ENCODE data around the gene MET.
A peak's percentile ranks its signal among the peaks of the same experiment; 100 is the strongest.

The MET gene

GRCh38 chr7:116705419-116705818, 33.4 kb downstream of the MET start:
- no peak for TF ChIP-seq ZNF548 (tag by site-specific recombination; IDR thresholded peaks at IDR 0.05)
- TF ChIP-seq ZNF174 (tag by site-specific recombination; IDR thresholded peaks at IDR 0.05): 0 out of 2 replicates have a peak, but pooled peaks have one; percentile 14
- TF ChIP-seq ATF2 (tag by site-specific recombination; IDR thresholded peaks at IDR 0.05; ENCODE audit: low read depth): no peak
- TF ChIP-seq ZNF184 (tag by site-specific recombination; IDR thresholded peaks at IDR 0.05): peak; percentile 37; the same call in 1 of the 2 replicates
- no peaks in the 10 kb centered on the region for H3K9me3 ChIP-seq (ENCODE audit: control insufficient read depth, insufficient read depth, low read depth, low read length)
- ChIA-PET CTCF (interaction anchor here (0.6 kb wide), 1 partner anchor 9 kb away, joined by 5 read pairs; no protein-coding TSS in a partner anchor), POLR2A (no interaction called here)
- H3K27ac ChIP-seq (ENCODE audit: extremely low read depth, low read depth, low read length): no peak overlapping the region
- peaks cover 37% of the 10 kb centered on the region for H3K4me1 ChIP-seq (ENCODE audit: control insufficient read depth, insufficient read depth, low read length)
- H3K36me3 ChIP-seq (ENCODE audit: control insufficient read depth in 2 of 2, insufficient read depth in 1 of 2, low read length in 2 of 2): no peaks in the 10 kb centered on the region
- H3K4me3 ChIP-seq (ENCODE audit: low read depth, low read length): no peak overlapping the region

GRCh38 chr7:116706668-116707126, 34.7 kb downstream of the MET start:
- peak overlapping the region; percentile 41; the same call in 1 of the 2 replicates for H3K27ac ChIP-seq (ENCODE audit: extremely low read depth, low read depth, low read length)
- ChIA-PET CTCF (interaction anchor here (0.6 kb wide), 1 partner anchor 183 kb away, joined by 3 read pairs; no protein-coding TSS in a partner anchor), POLR2A (no interaction called here)
- TF ChIP-seq ZNF394 (tag by site-specific recombination; IDR thresholded peaks at IDR 0.05; ENCODE audit: borderline replicate concordance) (peak; percentile 99), ZNF600 (tag by site-specific recombination; IDR thresholded peaks at IDR 0.05) (peak; percentile 76), ZNF585B (tag by site-specific recombination; IDR thresholded peaks at IDR 0.05) (no peak), ZNF18 (tag by site-specific recombination; IDR thresholded peaks at IDR 0.05) (no peak), ZNF341 (tag by site-specific recombination; IDR thresholded peaks at IDR 0.05; ENCODE audit: low read depth) (no peak), ZNF830 (tag by site-specific recombination; IDR thresholded peaks at IDR 0.05; ENCODE audit: low read depth) (no peak), ZNF530 (tag by site-specific recombination; IDR thresholded peaks at IDR 0.05; ENCODE audit: low read depth) (no peak), ZNF10 (tag by site-specific recombination; IDR thresholded peaks at IDR 0.05) (peak; percentile 76; the same call in 1 of the 2 replicates), ZNF660 (tag by site-specific recombination; IDR thresholded peaks at IDR 0.05) (no peak), TRIM28 (IDR thresholded peaks at IDR 0.05; ENCODE audit: borderline replicate concordance, low read length) (no peak), ZNF202 (tag by site-specific recombination; IDR thresholded peaks at IDR 0.05; ENCODE audit: borderline replicate concordance) (no peak), ZNF335 (tag by site-specific recombination; conservative IDR thresholded peaks at IDR 0.05) (peak; percentile 34; the same call in 1 of the 2 replicates), ZNF37A (tag by site-specific recombination; IDR thresholded peaks at IDR 0.05) (no peak), ZNF501 (tag by site-specific recombination; IDR thresholded peaks at IDR 0.05) (no peak), ZNF596 (tag by site-specific recombination; IDR thresholded peaks at IDR 0.05) (no peak), KLF8 (tag by site-specific recombination; IDR thresholded peaks at IDR 0.05) (peak; percentile 50; the same call in 1 of the 2 replicates), ZNF362 (tag by site-specific recombination; IDR thresholded peaks at IDR 0.05) (peak; percentile 80; the same call in 1 of the 2 replicates), ZNF184 (tag by site-specific recombination; IDR thresholded peaks at IDR 0.05) (no peak), PRDM10 (tag by site-specific recombination; IDR thresholded peaks at IDR 0.05) (0 out of 2 replicates have a peak, but pooled peaks have one; percentile 15), ZNF580 (tag by site-specific recombination; IDR thresholded peaks at IDR 0.05) (0 out of 2 replicates have a peak, but pooled peaks have one; percentile 11), BCL11A (tag by site-specific recombination; IDR thresholded peaks at IDR 0.05; ENCODE audit: low read depth) (no peak)

More at GRCh38 chr7:116706668-116707126, 34.7 kb downstream of the MET start:
- no peaks in the 10 kb centered on the region for H3K9me3 ChIP-seq (ENCODE audit: control insufficient read depth, insufficient read depth, low read depth, low read length)
- no peaks in the 10 kb centered on the region for H3K36me3 ChIP-seq (ENCODE audit: control insufficient read depth in 2 of 2, insufficient read depth in 1 of 2, low read length in 2 of 2)
- H3K4me1 ChIP-seq (ENCODE audit: control insufficient read depth, insufficient read depth, low read length): peaks cover 45% of the 10 kb centered on the region
- peak overlapping the region; percentile 9; the same call in 1 of the 2 replicates for H3K4me3 ChIP-seq (ENCODE audit: low read depth, low read length)

Measured in HEK293 (cell line).